GM19351 (cell line): ENCODE measurements around the gene TRIM54.

ENCODE experiments used
- ATAC-seq: cut with Tn5 transposase; IDR thresholded peaks from one replicate; pipeline ENCODE4 v1.9.1; 2021; ENCODE audit warnings: mild to moderate bottlenecking, moderate library complexity; ENCODE audit not compliant: unreplicated experiment

Gene TRIM54

GRCh38 chr2:27353762-27354596, 71.8 kb downstream of the TRIM54 start:
- ATAC-seq, result no peak

- no peak for ATAC-seq
These were observed 72.3 kb downstream of the TRIM54 start for GRCh38 chr2:27354597-27354927.

GRCh38 chr2:27356056-27356381, 73.8 kb downstream of the TRIM54 start:
- ATAC-seq, result peak; percentile 31

DNA sequence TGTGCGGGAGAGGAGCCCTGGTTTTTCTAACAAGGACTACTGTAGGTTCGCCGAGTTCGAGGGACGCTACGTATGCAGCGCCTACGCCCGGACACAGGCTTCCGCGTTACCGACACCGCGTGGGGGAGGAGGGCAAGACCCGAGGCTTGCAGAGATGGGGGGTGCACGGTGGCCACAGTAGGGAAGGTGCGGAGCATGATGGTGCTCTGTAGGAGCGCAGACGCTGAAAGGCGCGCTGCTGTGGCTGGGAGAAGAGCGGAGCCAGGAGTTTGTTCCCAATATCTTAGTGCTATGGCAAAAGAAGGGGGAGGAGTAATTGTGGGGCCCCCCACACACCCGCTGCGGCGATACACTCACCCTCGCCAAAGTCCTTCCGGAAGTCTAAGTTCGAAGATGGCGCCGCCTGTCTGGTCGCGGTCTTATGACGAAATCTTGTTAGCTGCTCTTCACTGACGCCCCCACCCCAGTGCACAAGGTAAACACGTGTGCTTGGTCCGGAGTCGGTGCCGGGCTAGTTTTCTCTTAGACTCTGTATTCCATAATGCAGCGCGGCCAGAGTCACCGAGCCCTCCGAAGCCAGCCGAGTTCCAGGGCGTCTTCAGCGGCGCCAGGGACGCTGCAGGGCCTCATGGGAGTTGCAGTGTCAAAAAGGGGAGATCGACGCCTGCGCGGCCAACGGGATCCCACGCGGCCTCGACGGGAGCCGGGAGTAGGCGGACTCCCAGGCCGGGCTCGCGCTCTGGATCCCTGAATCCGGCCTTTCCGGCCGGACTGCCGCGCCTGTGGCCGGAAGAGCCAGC, 74.4 kb downstream of the TRIM54 start, which contains the start of gene GTF3C2:
GTF3C2 (minus strand) TSS at position 383 of the 800 bp plus-strand sequence. CDS start 13,210 bp downstream, outside the sequence.
- peak; percentile 83 for ATAC-seq
